Renal cortex interstitium (tissue), 11 donors: ENCODE measurements around the gene CBFA2T2. TPM values are rescaled to one million over a fixed set of nuclear protein-coding genes. Genes with fewer than 3 reads are reported as not detected.

Source experiments
- DNase-seq, 11 donors: peaks; one replicate each; pipeline ENCODE4 v3.0.0-alpha.2; 2013; ENCODE audit warnings: low read depth in 9 of 11, low spot score in 4 of 11; ENCODE audit errors: extremely low read depth in 1 of 11
- polyA plus RNA-seq, 3 donors: library from polyadenylated mRNA; unstranded; fragments of 120-200 nt; gene quantifications; one replicate each; pipeline ENCODE4 v1.2.1, GENCODE V29; 2013; ENCODE audit not compliant: insufficient read length in 3 of 3

The CBFA2T2 gene
- polyA plus RNA-seq, 3 donors, result 26.8 to 35.9 (median 27.4) TPM

- no peak for DNase-seq
These were observed 188.3 kb downstream of the CBFA2T2 start for GRCh38 chr20:33677991-33678702.

GRCh38 chr20:33679758-33680485, 190.0 kb downstream of the CBFA2T2 start:
- no peak for DNase-seq

GRCh38 chr20:33680686-33681085, 190.8 kb downstream of the CBFA2T2 start:
- no peak for DNase-seq

- DNase-seq, result no peak
These were observed 191.4 kb downstream of the CBFA2T2 start for GRCh38 chr20:33681288-33681687.

GRCh38 chr20:33681728-33682353, 191.9 kb downstream of the CBFA2T2 start:
- DNase-seq, result no peak

GRCh38 chr20:33684533-33685327, 194.8 kb downstream of the CBFA2T2 start:
- DNase-seq, result no peak

GRCh38 chr20:33685328-33686099, 195.6 kb downstream of the CBFA2T2 start:
- no peak for DNase-seq

- peak in 10 of 11 donors; percentile 71 to 95 (median 88) for DNase-seq
These were observed 196.4 kb downstream of the CBFA2T2 start, which contains the start of gene E2F1 for GRCh38 chr20:33686100-33686983. Gene E2F1, minus strand, starts transcription at chr20:33686385. Its CDS starts 121 bp downstream, at chr20:33686264.

- no peak for DNase-seq
These were observed 197.1 kb downstream of the CBFA2T2 start for GRCh38 chr20:33686984-33687366.

GRCh38 chr20:33687370-33687915, 197.5 kb downstream of the CBFA2T2 start:
- no peak for DNase-seq

GRCh38 chr20:33687993-33688937, 198.4 kb downstream of the CBFA2T2 start:
- DNase-seq, result no peak

- DNase-seq, result no peak
These were observed 199.1 kb downstream of the CBFA2T2 start for GRCh38 chr20:33688938-33689424.

GRCh38 chr20:33689493-33689892, 199.6 kb downstream of the CBFA2T2 start:
- DNase-seq, result no peak

GRCh38 chr20:33689973-33690372, 200.1 kb downstream of the CBFA2T2 start:
- DNase-seq, result no peak

- DNase-seq, result no peak
These were observed 203.4 kb downstream of the CBFA2T2 start for GRCh38 chr20:33693289-33693688.
